Gastroesophageal sphincter (tissue), 3 donors: Measurements from ENCODE around the gene RFLNA.

ENCODE experiments used
- CTCF ChIP-seq, 4 experiments: fragments of 200-600 bp in 2 of 4; fragments of 450-650 bp in 2 of 4; sonication (generic) in 1 of 4; IDR thresholded peaks; one replicate each; pipeline ENCODE4 v1.5.1; 2017 to 2019; ENCODE audit warnings: antibody characterized with exemption in 4 of 4, mild to moderate bottlenecking in 2 of 4, moderate library complexity in 2 of 4
- POLR2AphosphoS5 ChIP-seq: sonication (generic); formaldehyde crosslinking; IDR thresholded peaks from one replicate; pipeline ENCODE4 v1.6.1; 2017; ENCODE audit warnings: antibody characterized with exemption

DNA sequence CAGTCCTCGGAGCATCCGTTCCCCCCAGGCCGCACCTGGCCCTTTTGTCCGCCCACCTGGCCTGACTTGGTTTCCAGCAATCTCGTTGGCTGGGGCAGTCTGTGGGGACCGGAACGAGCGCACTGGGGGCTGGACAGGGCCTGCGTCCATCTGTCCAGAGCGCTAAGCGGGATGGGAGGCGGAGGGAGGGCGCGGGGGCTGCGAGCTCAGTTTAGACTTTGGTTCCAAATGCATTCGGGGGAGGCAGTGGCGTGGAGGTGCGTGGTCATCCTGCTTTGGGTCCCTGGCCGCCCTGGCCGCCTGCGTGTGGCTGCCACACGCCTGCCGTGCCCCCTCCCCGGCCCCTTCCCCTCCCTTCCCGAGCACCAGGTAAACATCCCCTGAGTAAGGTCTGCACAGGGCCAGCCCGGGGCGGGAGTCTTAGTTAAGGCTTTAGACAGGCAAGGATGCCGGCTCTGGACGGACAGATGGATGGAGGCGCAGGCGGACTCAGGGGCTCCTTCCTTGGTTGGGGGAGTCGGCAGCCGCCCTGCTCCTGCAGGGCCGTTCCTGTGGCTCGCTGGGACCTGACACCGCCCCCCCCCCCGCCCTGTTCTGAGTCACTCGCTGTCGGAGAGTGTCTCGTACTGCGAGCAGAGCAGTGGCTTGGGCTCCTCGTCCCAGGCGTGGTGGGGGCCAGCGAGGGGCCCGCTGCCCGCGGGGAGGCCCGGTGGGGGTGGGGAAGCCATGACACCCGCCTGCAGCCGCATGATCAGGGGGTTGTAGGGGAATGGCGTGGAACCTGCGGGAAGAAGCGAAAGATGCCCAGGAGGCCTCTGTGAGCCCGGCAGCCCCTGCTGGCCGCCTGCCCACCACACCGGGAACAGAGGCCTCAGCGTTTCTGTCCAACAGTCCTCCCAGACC is 30.2 kb downstream of the RFLNA start:
- no peak for TF ChIP-seq CTCF (IDR thresholded peaks at IDR 0.05)
- no peak for TF ChIP-seq POLR2AphosphoS5
